ENCODE data around the gene PRAMEF1.

DNA sequence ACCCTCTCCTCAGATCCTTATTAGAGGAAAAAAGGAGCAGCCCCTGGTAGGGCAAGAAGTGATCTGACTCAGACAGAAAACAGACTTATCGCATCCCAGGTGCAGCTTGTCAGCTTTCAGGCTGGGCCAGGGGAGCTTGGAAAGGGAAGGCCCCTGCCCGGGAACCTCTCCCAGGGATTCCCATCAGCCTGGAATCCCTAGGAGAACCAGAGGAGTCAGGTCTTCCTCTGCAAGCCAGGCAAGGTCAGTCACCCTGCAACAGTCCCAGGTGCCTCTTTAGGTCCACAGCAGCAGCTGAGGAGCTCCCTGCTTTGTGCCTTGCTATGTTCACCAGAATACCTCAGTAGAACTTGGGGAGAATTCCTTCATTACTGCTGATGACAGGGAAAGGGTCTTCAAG is 20.6 kb upstream of the PRAMEF1 start:
- TF ChIP-seq, protein P1, sequence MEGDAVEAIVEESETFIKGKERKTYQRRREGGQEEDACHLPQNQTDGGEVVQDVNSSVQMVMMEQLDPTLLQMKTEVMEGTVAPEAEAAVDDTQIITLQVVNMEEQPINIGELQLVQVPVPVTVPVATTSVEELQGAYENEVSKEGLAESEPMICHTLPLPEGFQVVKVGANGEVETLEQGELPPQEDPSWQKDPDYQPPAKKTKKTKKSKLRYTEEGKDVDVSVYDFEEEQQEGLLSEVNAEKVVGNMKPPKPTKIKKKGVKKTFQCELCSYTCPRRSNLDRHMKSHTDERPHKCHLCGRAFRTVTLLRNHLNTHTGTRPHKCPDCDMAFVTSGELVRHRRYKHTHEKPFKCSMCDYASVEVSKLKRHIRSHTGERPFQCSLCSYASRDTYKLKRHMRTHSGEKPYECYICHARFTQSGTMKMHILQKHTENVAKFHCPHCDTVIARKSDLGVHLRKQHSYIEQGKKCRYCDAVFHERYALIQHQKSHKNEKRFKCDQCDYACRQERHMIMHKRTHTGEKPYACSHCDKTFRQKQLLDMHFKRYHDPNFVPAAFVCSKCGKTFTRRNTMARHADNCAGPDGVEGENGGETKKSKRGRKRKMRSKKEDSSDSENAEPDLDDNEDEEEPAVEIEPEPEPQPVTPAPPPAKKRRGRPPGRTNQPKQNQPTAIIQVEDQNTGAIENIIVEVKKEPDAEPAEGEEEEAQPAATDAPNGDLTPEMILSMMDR (conservative IDR thresholded peaks at IDR 0.05; ENCODE audit: low read depth, low read length): no peak
- TF ChIP-seq EZH2phosphoT487 (IDR thresholded peaks at IDR 0.05; ENCODE audit: borderline replicate concordance, low read length): no peak
